ENCODE data around the gene RASSF4.

Gene RASSF4

GRCh38 chr10:45000752-45001380 lies 41.3 kb downstream of the RASSF4 start, which contains the start of gene ZNF22:
Gene ZNF22 (plus strand): TSS chr10:45000923. CDS start chr10:45003369, 2,446 bp downstream.
- H3K36me3 Mint-ChIP-seq (ENCODE audit: low read depth), result peaks cover 44% of the 10 kb centered on the region
- peak within 1 kb of the TSS; percentile 99 to 100 (median 99) for H3K27ac Mint-ChIP-seq
- H3K4me1 Mint-ChIP-seq, result peaks cover 52% of the 10 kb centered on the region
- peak within 1 kb of the TSS; percentile 90 to 97 (median 95) for H3K4me3 Mint-ChIP-seq
- no peak for TF ChIP-seq CTCF (IDR thresholded peaks at IDR 0.05; ENCODE audit: unreplicated experiment in 3 of 3)
- peaks cover 14% of the 10 kb centered on the region for H3K9me3 Mint-ChIP-seq
- no peaks in the 10 kb centered on the region for H3K27me3 Mint-ChIP-seq (ENCODE audit: low read depth)

GRCh38 chr10:45001381-45002148 lies 42.0 kb downstream of the RASSF4 start:
- Mint-ChIP-seq H3K36me3 (ENCODE audit: low read depth) (peaks cover 51% of the 10 kb centered on the region), H3K9me3 (peaks cover 14% of the 10 kb centered on the region), H3K4me1 (peaks cover 45% of the 10 kb centered on the region), H3K4me3 (peak overlapping the region; percentile 89 to 97 (median 95)), H3K27ac (peak overlapping the region; percentile 99 to 100 (median 99)), H3K27me3 (ENCODE audit: low read depth) (no peaks in the 10 kb centered on the region)
- peak in 2 of 3 experiments; percentile 14 to 25 for TF ChIP-seq CTCF (IDR thresholded peaks at IDR 0.05; ENCODE audit: unreplicated experiment in 3 of 3)

- peak overlapping the region in 2 of 3 experiments; percentile 75 to 97 for H3K4me3 Mint-ChIP-seq
- H3K36me3 Mint-ChIP-seq (ENCODE audit: low read depth), result peaks cover 52% of the 10 kb centered on the region
- H3K9me3 Mint-ChIP-seq, result peaks cover 14% of the 10 kb centered on the region
- H3K27ac Mint-ChIP-seq, result no peak overlapping the region
- no peak for TF ChIP-seq CTCF (IDR thresholded peaks at IDR 0.05; ENCODE audit: unreplicated experiment in 3 of 3)
- peaks cover 39% of the 10 kb centered on the region for H3K4me1 Mint-ChIP-seq
- no peaks in the 10 kb centered on the region for H3K27me3 Mint-ChIP-seq (ENCODE audit: low read depth)
These were observed 43.9 kb downstream of the RASSF4 start for GRCh38 chr10:45003432-45004000.

- Mint-ChIP-seq H3K4me1 (peaks cover 29% of the 10 kb centered on the region), H3K9me3 (peaks cover 14% of the 10 kb centered on the region), H3K27me3 (ENCODE audit: low read depth) (no peaks in the 10 kb centered on the region), H3K4me3 (peak overlapping the region in 1 of 3 experiments; percentile 34), H3K27ac (no peak overlapping the region), H3K36me3 (ENCODE audit: low read depth) (peaks cover 52% of the 10 kb centered on the region)
- no peak for TF ChIP-seq CTCF (IDR thresholded peaks at IDR 0.05; ENCODE audit: unreplicated experiment in 3 of 3)
These were observed 45.1 kb downstream of the RASSF4 start for GRCh38 chr10:45004661-45005060.

- Mint-ChIP-seq H3K36me3 (ENCODE audit: low read depth) (peaks cover 52% of the 10 kb centered on the region), H3K27me3 (ENCODE audit: low read depth) (no peaks in the 10 kb centered on the region), H3K9me3 (peaks cover 14% of the 10 kb centered on the region), H3K27ac (no peak overlapping the region), H3K4me1 (peaks cover 23% of the 10 kb centered on the region), H3K4me3 (no peak overlapping the region)
- TF ChIP-seq CTCF (IDR thresholded peaks at IDR 0.05; ENCODE audit: unreplicated experiment in 3 of 3), result no peak
These were observed 45.7 kb downstream of the RASSF4 start for GRCh38 chr10:45005284-45005683.
